KMS-11 (cell line): ENCODE results near the gene LRRC45.

Experiments used
- H2AFZ ChIP-seq: fragments of 200-600 bp; sonication (generic); 2 replicates; pipeline ENCODE4 v1.6.1; 2016; ENCODE audit warnings: antibody characterized with exemption, mixed run types, low read depth
- H3K27ac ChIP-seq: fragments of 200-600 bp; sonication (generic); 2 replicates; pipeline ENCODE4 v1.6.1; 2016; ENCODE audit warnings: mild to moderate bottlenecking, mixed run types
- H3K27me3 ChIP-seq: fragments of 200-600 bp; sonication (generic); 2 replicates; pipeline ENCODE4 v1.6.1; 2017; ENCODE audit warnings: mild to moderate bottlenecking, low read depth, mixed run types, moderate library complexity; ENCODE audit not compliant: insufficient read depth
- H3K36me3 ChIP-seq: fragments of 200-600 bp; sonication (generic); 2 replicates; pipeline ENCODE4 v1.6.1; 2017; ENCODE audit warnings: mild to moderate bottlenecking, mixed run types; ENCODE audit not compliant: insufficient read depth
- H3K4me1 ChIP-seq: fragments of 200-600 bp; sonication (generic); 2 replicates; pipeline ENCODE4 v1.6.1; 2016; ENCODE audit warnings: mild to moderate bottlenecking, low read depth, mixed run types; ENCODE audit not compliant: poor library complexity, severe bottlenecking
- H3K4me2 ChIP-seq: fragments of 200-600 bp; sonication (generic); 2 replicates; pipeline ENCODE4 v1.7.0; 2016; ENCODE audit warnings: mild to moderate bottlenecking, mixed run types
- H3K4me3 ChIP-seq: fragments of 200-600 bp; sonication (generic); IDR thresholded peaks from 2 replicates; pipeline ENCODE4 v1.6.1; 2017; ENCODE audit warnings: low read depth, low read length, mixed read lengths; ENCODE audit not compliant: insufficient read depth
- H3K79me2 ChIP-seq: fragments of 200-600 bp; sonication (generic); 2 replicates; pipeline ENCODE4 v1.6.1; 2016; ENCODE audit warnings: low read depth, mixed run types; ENCODE audit not compliant: insufficient read depth
- H3K9ac ChIP-seq: fragments of 200-600 bp; sonication (generic); 2 replicates; pipeline ENCODE4 v1.6.1; 2016; ENCODE audit warnings: mild to moderate bottlenecking, mixed run types
- H4K20me1 ChIP-seq: fragments of 200-600 bp; sonication (generic); 2 replicates; pipeline ENCODE4 v1.6.1; 2016; ENCODE audit warnings: mild to moderate bottlenecking, mixed run types; ENCODE audit not compliant: insufficient read depth
- TF ChIP-seq, protein P1 (sequence below): fragments of 200-600 bp; sonication (generic); conservative IDR thresholded peaks from 2 replicates; pipeline ENCODE4 v1.6.1; 2017; ENCODE audit warnings: low read depth, mild to moderate bottlenecking, antibody characterized with exemption, low read length, moderate library complexity, mixed read lengths

Gene LRRC45

DNA sequence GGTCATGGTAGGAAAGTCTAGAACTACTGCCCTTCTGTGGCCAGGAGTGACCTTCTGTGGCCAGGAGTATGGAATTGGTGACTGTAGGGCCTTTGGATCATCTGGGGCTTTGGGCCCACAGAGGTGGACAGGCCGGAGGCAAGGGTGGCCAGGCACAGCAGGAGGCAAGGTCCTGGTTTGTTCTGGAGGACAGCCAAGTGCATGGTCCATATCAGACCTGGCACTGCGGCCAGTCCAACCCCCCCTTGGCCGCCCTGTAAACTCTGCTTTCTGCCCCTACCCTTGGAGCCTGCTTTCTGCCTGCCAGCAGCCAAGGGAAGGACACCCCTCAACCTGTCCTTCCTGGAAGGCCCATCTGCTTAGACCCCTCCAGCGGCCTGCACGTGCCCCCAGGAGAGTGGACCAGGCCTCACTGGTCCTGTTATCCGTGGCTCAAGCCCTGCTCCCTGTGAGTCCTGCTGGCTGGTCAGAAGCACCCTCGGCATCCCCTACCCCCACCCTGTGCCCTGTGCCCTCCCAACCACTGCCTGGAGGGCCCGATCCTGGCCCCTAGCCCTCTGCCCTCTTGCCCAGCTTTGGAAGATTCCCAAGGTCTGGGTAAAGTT lies 16.7 kb downstream of the LRRC45 start:
- no peaks in the 10 kb centered on the region for H3K36me3 ChIP-seq
- TF ChIP-seq, protein P1, sequence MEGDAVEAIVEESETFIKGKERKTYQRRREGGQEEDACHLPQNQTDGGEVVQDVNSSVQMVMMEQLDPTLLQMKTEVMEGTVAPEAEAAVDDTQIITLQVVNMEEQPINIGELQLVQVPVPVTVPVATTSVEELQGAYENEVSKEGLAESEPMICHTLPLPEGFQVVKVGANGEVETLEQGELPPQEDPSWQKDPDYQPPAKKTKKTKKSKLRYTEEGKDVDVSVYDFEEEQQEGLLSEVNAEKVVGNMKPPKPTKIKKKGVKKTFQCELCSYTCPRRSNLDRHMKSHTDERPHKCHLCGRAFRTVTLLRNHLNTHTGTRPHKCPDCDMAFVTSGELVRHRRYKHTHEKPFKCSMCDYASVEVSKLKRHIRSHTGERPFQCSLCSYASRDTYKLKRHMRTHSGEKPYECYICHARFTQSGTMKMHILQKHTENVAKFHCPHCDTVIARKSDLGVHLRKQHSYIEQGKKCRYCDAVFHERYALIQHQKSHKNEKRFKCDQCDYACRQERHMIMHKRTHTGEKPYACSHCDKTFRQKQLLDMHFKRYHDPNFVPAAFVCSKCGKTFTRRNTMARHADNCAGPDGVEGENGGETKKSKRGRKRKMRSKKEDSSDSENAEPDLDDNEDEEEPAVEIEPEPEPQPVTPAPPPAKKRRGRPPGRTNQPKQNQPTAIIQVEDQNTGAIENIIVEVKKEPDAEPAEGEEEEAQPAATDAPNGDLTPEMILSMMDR = no peak
- no peak overlapping the region for H3K27ac ChIP-seq
- H3K9ac ChIP-seq = no peak overlapping the region
- no peak overlapping the region for H3K4me2 ChIP-seq
- no peak overlapping the region for H2AFZ ChIP-seq
- H3K27me3 ChIP-seq = no peaks in the 10 kb centered on the region
- no peaks in the 10 kb centered on the region; the same call in 1 of the 2 replicates for H3K79me2 ChIP-seq
- no peak overlapping the region for H3K4me3 ChIP-seq
- H3K4me1 ChIP-seq = peaks cover 14% of the 10 kb centered on the region
- no peaks in the 10 kb centered on the region for H4K20me1 ChIP-seq

- TF ChIP-seq, protein P1 = no peak
- no peak overlapping the region for H3K4me2 ChIP-seq
- H3K27ac ChIP-seq = no peak overlapping the region
Observed at GRCh38 chr17:82041144-82041814, 18.2 kb downstream of the LRRC45 start.

GRCh38 chr17:82042649-82043048 lies 19.5 kb downstream of the LRRC45 start:
- TF ChIP-seq, protein P1 = no peak
- no peak overlapping the region for H3K4me2 ChIP-seq
- no peak overlapping the region for H3K27ac ChIP-seq
- H3K27me3 ChIP-seq = no peaks in the 10 kb centered on the region
- no peaks in the 10 kb centered on the region for H3K79me2 ChIP-seq
- H3K4me3 ChIP-seq = no peak overlapping the region
- no peak overlapping the region for H2AFZ ChIP-seq
- no peaks in the 10 kb centered on the region for H4K20me1 ChIP-seq
- no peaks in the 10 kb centered on the region for H3K36me3 ChIP-seq
- no peak overlapping the region for H3K9ac ChIP-seq
- peaks cover 5% of the 10 kb centered on the region for H3K4me1 ChIP-seq

More at GRCh38 chr17:82041144-82041814, 18.2 kb downstream of the LRRC45 start:
- Histone ChIP-seq H3K27me3 (no peaks in the 10 kb centered on the region), H4K20me1 (no peaks in the 10 kb centered on the region), H3K79me2 (no peaks in the 10 kb centered on the region; the same call in 1 of the 2 replicates), H3K4me3 (no peak overlapping the region), H3K9ac (no peak overlapping the region), H3K4me1 (peaks cover 11% of the 10 kb centered on the region), H3K36me3 (no peaks in the 10 kb centered on the region), H2AFZ (no peak overlapping the region)

GRCh38 chr17:82043507-82043906 lies 20.4 kb downstream of the LRRC45 start:
- Histone ChIP-seq H2AFZ (no peak overlapping the region), H3K27me3 (no peaks in the 10 kb centered on the region), H3K36me3 (no peaks in the 10 kb centered on the region), H4K20me1 (no peaks in the 10 kb centered on the region), H3K4me2 (no peak overlapping the region), H3K27ac (no peak overlapping the region), H3K4me3 (no peak overlapping the region), H3K79me2 (no peaks in the 10 kb centered on the region), H3K9ac (no peak overlapping the region), H3K4me1 (no peaks in the 10 kb centered on the region)
- TF ChIP-seq, protein P1 = no peak
